ENCODE results near the gene GFY. TPM values are rescaled to one million over a fixed set of nuclear protein-coding genes. Genes with fewer than 3 reads are reported as not detected.
"Not testable (repeated sequence)": the region's sequence is repeated elsewhere in the genome, so short reads cannot be mapped to it uniquely, and the experiment has no call there.

The GFY gene
- total RNA-seq, 2 experiments from 2014 or later: not detected

GRCh38 chr19:49470615-49470978, 45.4 kb downstream of the GFY start:
- ChIA-PET CTCF (interaction anchor here (0.6 to 2.1 kb wide), 27 partner anchors 9 to 331 kb away, joined by 3 to 17 read pairs (median 4); partner anchors contain the start of genes ALDH16A1, PIH1D1, PRMT1 and RPS11), POLR2A (no interaction called here)
- DNase-seq: no peak
- no peaks in the 10 kb centered on the region for H3K9me3 Mint-ChIP-seq
- H3K4me1 Mint-ChIP-seq: peaks cover 58% of the 10 kb centered on the region
- peak overlapping the region; percentile 51 for H3K4me3 Mint-ChIP-seq
- no peaks in the 10 kb centered on the region for H3K27me3 Mint-ChIP-seq
- H3K27ac Mint-ChIP-seq: peak overlapping the region; percentile 99
- peaks cover 27% of the 10 kb centered on the region for H3K36me3 Mint-ChIP-seq (ENCODE audit: low read depth)

GRCh38 chr19:49472936-49473335, 47.7 kb downstream of the GFY start:
- no peaks in the 10 kb centered on the region for H3K9me3 Mint-ChIP-seq
- no peaks in the 10 kb centered on the region for H3K27me3 Mint-ChIP-seq
- ChIA-PET CTCF (interaction anchor here (0.6 to 2.1 kb wide), 17 partner anchors 12 to 137 kb away, joined by 3 to 15 read pairs (median 3); partner anchors contain the start of genes CD37, PIH1D1, PRRG2 and RCN3), POLR2A (interaction anchor here (0.6 to 1.1 kb wide), 2 partner anchors 19 to 200 kb away, joined by 3 to 4 read pairs; no protein-coding TSS in a partner anchor)
- peaks cover 41% of the 10 kb centered on the region for H3K36me3 Mint-ChIP-seq (ENCODE audit: low read depth)
- DNase-seq: no peak
- H3K4me3 Mint-ChIP-seq: peak overlapping the region; percentile 91
- peaks cover 61% of the 10 kb centered on the region for H3K4me1 Mint-ChIP-seq
- H3K27ac Mint-ChIP-seq: peak overlapping the region; percentile 85

- Mint-ChIP-seq H3K27ac (peak overlapping the region; percentile 85), H3K36me3 (ENCODE audit: low read depth) (peaks cover 41% of the 10 kb centered on the region), H3K4me1 (peaks cover 56% of the 10 kb centered on the region), H3K4me3 (peak overlapping the region; percentile 91)
- not testable (repeated sequence) for H3K9me3 Mint-ChIP-seq, DNase-seq, H3K27me3 Mint-ChIP-seq
- POLR2A ChIA-PET: interaction anchor here (0.6 to 1.1 kb wide), 2 partner anchors 18 to 106 kb away, joined by 4 read pairs; no protein-coding TSS in a partner anchor
- CTCF ChIA-PET: interaction anchor here (0.6 to 2.1 kb wide), 32 partner anchors 8 to 549 kb away, joined by 3 to 15 read pairs (median 3); partner anchors contain the start of genes CD37, PIH1D1, PRRG2 and RCN3
Observed at GRCh38 chr19:49473501-49473867, 48.3 kb downstream of the GFY start.

- H3K4me1 Mint-ChIP-seq: peaks cover 54% of the 10 kb centered on the region
- peaks cover 41% of the 10 kb centered on the region for H3K36me3 Mint-ChIP-seq (ENCODE audit: low read depth)
- DNase-seq: peak; percentile 99
- H3K9me3 Mint-ChIP-seq: no peaks in the 10 kb centered on the region
- peak within 1 kb of the TSS; percentile 85 for H3K27ac Mint-ChIP-seq
- H3K4me3 Mint-ChIP-seq: peak within 1 kb of the TSS; percentile 91
- no peaks in the 10 kb centered on the region for H3K27me3 Mint-ChIP-seq
- POLR2A ChIA-PET: interaction anchor here (0.6 to 1.1 kb wide), 2 partner anchors 18 to 106 kb away, joined by 4 read pairs; no protein-coding TSS in a partner anchor
- CTCF ChIA-PET: interaction anchor here (0.6 to 2.1 kb wide), 31 partner anchors 8 to 550 kb away, joined by 3 to 15 read pairs (median 3); partner anchors contain the start of genes CD37, PIH1D1, PRRG2 and RPL13A
Observed at GRCh38 chr19:49473868-49474541, 48.8 kb downstream of the GFY start, which contains the start of gene FLT3LG. Gene FLT3LG, plus strand, starts transcription at chr19:49474215. Its CDS starts 425 bp downstream, at chr19:49474640.

GRCh38 chr19:49474542-49474924, 49.3 kb downstream of the GFY start:
- CTCF ChIA-PET: interaction anchor here (0.5 to 1.7 kb wide), 6 partner anchors 17 to 106 kb away, joined by 3 to 13 read pairs (median 4); partner anchors contain the start of genes NOSIP, PRRG2 and RPS11
- H3K36me3 Mint-ChIP-seq (ENCODE audit: low read depth): peaks cover 41% of the 10 kb centered on the region
- H3K27ac Mint-ChIP-seq: peak overlapping the region; percentile 85
- no peaks in the 10 kb centered on the region for H3K27me3 Mint-ChIP-seq
- POLR2A ChIA-PET: no interaction called here
- H3K4me3 Mint-ChIP-seq: peak overlapping the region; percentile 91
- peaks cover 51% of the 10 kb centered on the region for H3K4me1 Mint-ChIP-seq
- no peak for DNase-seq
- no peaks in the 10 kb centered on the region for H3K9me3 Mint-ChIP-seq

GRCh38 chr19:49475191-49475917, 50.2 kb downstream of the GFY start:
- Mint-ChIP-seq H3K27me3 (no peaks in the 10 kb centered on the region), H3K4me3 (peak overlapping the region; percentile 91), H3K9me3 (no peaks in the 10 kb centered on the region), H3K36me3 (ENCODE audit: low read depth) (peaks cover 41% of the 10 kb centered on the region), H3K27ac (peak overlapping the region; percentile 85), H3K4me1 (peaks cover 46% of the 10 kb centered on the region)
- DNase-seq: no peak
- POLR2A ChIA-PET: no interaction called here
- CTCF ChIA-PET: interaction anchor here (0.5 to 2.7 kb wide), 21 partner anchors 9 to 249 kb away, joined by 3 to 14 read pairs (median 4); partner anchors contain the start of genes NOSIP, PIH1D1, PRRG2 and RPS11

GRCh38 chr19:49475995-49476880, 51.0 kb downstream of the GFY start:
- ChIA-PET POLR2A (interaction anchor here (1.0 kb wide), 1 partner anchor 19 kb away, joined by 4 read pairs; no protein-coding TSS in a partner anchor), CTCF (interaction anchor here (0.6 to 2.7 kb wide), 21 partner anchors 8 to 250 kb away, joined by 3 to 14 read pairs (median 4); partner anchors contain the start of genes NOSIP, PIH1D1, PRRG2 and RPS11)
- H3K9me3 Mint-ChIP-seq: no peaks in the 10 kb centered on the region
- DNase-seq: peak; percentile 84
- peak overlapping the region; percentile 91 for H3K4me3 Mint-ChIP-seq
- H3K27ac Mint-ChIP-seq: peak overlapping the region; percentile 85
- H3K36me3 Mint-ChIP-seq (ENCODE audit: low read depth): peaks cover 41% of the 10 kb centered on the region
- peaks cover 42% of the 10 kb centered on the region for H3K4me1 Mint-ChIP-seq
- no peaks in the 10 kb centered on the region for H3K27me3 Mint-ChIP-seq

Other genes starting within 250 kb of the GFY start
- 1 to 10 TPM; 4.8 to 5.7 TPM for gene SLC6A16, start 100.2 kb upstream of the GFY start, total RNA-seq
- gene CD37, start 90.0 kb upstream of the GFY start, total RNA-seq: 100 to 1,000 TPM; 268 to 352 TPM
- not detected for gene TEAD2, start 63.0 kb upstream of the GFY start, total RNA-seq
- not detected for gene DKKL1, start 61.5 kb upstream of the GFY start, total RNA-seq
- under 1 TPM; 0.45 to 0.85 TPM for gene KASH5, start 37.1 kb upstream of the GFY start, total RNA-seq
- 1 to 10 TPM in 1 of 2 experiments, under 1 TPM in 1; 0.52 to 1.2 TPM for gene PTH2, start 1.9 kb upstream of the GFY start, total RNA-seq
- under 1 TPM; 0.15 to 0.25 TPM for gene SLC17A7, start 16.1 kb downstream of the GFY start, total RNA-seq
- 100 to 1,000 TPM; 146 to 176 TPM for gene PIH1D1, start 26.4 kb downstream of the GFY start, total RNA-seq
- 10 to 100 TPM; 49.2 to 60.4 TPM for gene ALDH16A1, start 27.8 kb downstream of the GFY start, total RNA-seq
- 100 to 1,000 TPM; 348 to 355 TPM for gene FLT3LG, start 48.8 kb downstream of the GFY start, total RNA-seq
- gene RPL13A, start 62.2 kb downstream of the GFY start, total RNA-seq: 1,000 to 10,000 TPM; 2,327 to 2,349 TPM
- gene RPS11, start 71.0 kb downstream of the GFY start, total RNA-seq: 1,000 to 10,000 TPM; 1,996 to 2,084 TPM
- gene FCGRT, start 87.3 kb downstream of the GFY start, total RNA-seq: 10 to 100 TPM; 25.0 to 27.4 TPM
- gene RCN3, start 102.6 kb downstream of the GFY start, total RNA-seq: 1 to 10 TPM; 4.2 TPM
- gene NOSIP, start 155.2 kb downstream of the GFY start, total RNA-seq: 100 to 1,000 TPM; 288 TPM
- 1 to 10 TPM; 1.1 TPM for gene PRRG2, start 155.9 kb downstream of the GFY start, total RNA-seq
- gene PRR12, start 165.8 kb downstream of the GFY start, total RNA-seq: 10 to 100 TPM; 41.5 to 45.9 TPM
- 1 to 10 TPM; 9.0 to 9.5 TPM for gene RRAS, start 214.8 kb downstream of the GFY start, total RNA-seq
- 10 to 100 TPM; 48.1 to 59.9 TPM for gene SCAF1, start 216.8 kb downstream of the GFY start, total RNA-seq
- 100 to 1,000 TPM; 157 to 168 TPM for gene IRF3, start 240.5 kb downstream of the GFY start, total RNA-seq
- gene BCL2L12, start 240.5 kb downstream of the GFY start, total RNA-seq: 10 to 100 TPM; 73.9 to 80.7 TPM

All from activated CD4-positive, alpha-beta T cell treated with anti-CD3 and anti-CD28 coated beads, Interleukin-2, amount 10 ng/mL, durations not matched to agents 7 days and 5 days (primary cell).